Thymus (tissue), 11 donors: ENCODE data around the gene PLD3. TPM values are rescaled to one million over a fixed set of nuclear protein-coding genes. Genes with fewer than 3 reads are reported as not detected.

ENCODE experiments used
- DNase-seq, 9 donors: peaks; one replicate each; pipeline ENCODE4 v3.0.0-alpha.2; 2013; ENCODE audit warnings: low spot score in 9 of 9, low read depth in 6 of 9, missing footprints in 1 of 9
- H3K27ac ChIP-seq, 2 donors: one replicate each; pipeline ENCODE4 v1.5.1; 2013; ENCODE audit warnings: control low read depth in 1 of 2, low read depth in 1 of 2, low read length in 1 of 2, mild to moderate bottlenecking in 1 of 2, moderate library complexity in 1 of 2
- H3K27me3 ChIP-seq, 2 donors: one replicate each; pipeline ENCODE4 v1.5.1; 2013; ENCODE audit warnings: low read length in 1 of 2; ENCODE audit not compliant: control insufficient read depth in 2 of 2, insufficient read depth in 1 of 2
- H3K36me3 ChIP-seq, 2 donors: one replicate each; pipeline ENCODE4 v1.5.1; 2013; ENCODE audit warnings: low read length in 1 of 2, mild to moderate bottlenecking in 1 of 2, moderate library complexity in 1 of 2; ENCODE audit not compliant: control insufficient read depth in 2 of 2, insufficient read depth in 2 of 2
- H3K4me1 ChIP-seq, 2 donors: one replicate each; pipeline ENCODE4 v1.5.1; 2013; ENCODE audit warnings: low read length in 2 of 2; ENCODE audit not compliant: control insufficient read depth in 2 of 2, insufficient read depth in 2 of 2
- H3K4me3 ChIP-seq, 2 donors: one replicate each; pipeline ENCODE4 v1.5.1; 2013; ENCODE audit warnings: low read length in 2 of 2, control low read depth in 1 of 2, mild to moderate bottlenecking in 1 of 2
- H3K9me3 ChIP-seq, 2 donors: one replicate each; pipeline ENCODE4 v1.5.1; 2013; ENCODE audit warnings: low read length in 1 of 2, mild to moderate bottlenecking in 1 of 2; ENCODE audit not compliant: control insufficient read depth in 2 of 2, insufficient read depth in 1 of 2
- WGBS: extraction: QIAGEN DNeasy Blood & Tissue Kit; methylation state at CpG from one replicate; pipeline ENCODE4 v1.1.7; 2013; 5-methylcytosine and 5-hydroxymethylcytosine counted together
- polyA plus RNA-seq: library from polyadenylated mRNA; stranded (reverse); fragments of 200-250 nt; gene quantifications from one replicate; pipeline ENCODE4 v1.2.3, GENCODE V29; 2013
- total RNA-seq: library from RNA; stranded (reverse); fragments of 120-200 nt; gene quantifications from one replicate; pipeline ENCODE4 v1.2.4, GENCODE V29; 2013
- donor health status: healthy.

PLD3 gene
- total and polyA plus RNA-seq, 2 donors: 70.3 to 108 TPM

DNA sequence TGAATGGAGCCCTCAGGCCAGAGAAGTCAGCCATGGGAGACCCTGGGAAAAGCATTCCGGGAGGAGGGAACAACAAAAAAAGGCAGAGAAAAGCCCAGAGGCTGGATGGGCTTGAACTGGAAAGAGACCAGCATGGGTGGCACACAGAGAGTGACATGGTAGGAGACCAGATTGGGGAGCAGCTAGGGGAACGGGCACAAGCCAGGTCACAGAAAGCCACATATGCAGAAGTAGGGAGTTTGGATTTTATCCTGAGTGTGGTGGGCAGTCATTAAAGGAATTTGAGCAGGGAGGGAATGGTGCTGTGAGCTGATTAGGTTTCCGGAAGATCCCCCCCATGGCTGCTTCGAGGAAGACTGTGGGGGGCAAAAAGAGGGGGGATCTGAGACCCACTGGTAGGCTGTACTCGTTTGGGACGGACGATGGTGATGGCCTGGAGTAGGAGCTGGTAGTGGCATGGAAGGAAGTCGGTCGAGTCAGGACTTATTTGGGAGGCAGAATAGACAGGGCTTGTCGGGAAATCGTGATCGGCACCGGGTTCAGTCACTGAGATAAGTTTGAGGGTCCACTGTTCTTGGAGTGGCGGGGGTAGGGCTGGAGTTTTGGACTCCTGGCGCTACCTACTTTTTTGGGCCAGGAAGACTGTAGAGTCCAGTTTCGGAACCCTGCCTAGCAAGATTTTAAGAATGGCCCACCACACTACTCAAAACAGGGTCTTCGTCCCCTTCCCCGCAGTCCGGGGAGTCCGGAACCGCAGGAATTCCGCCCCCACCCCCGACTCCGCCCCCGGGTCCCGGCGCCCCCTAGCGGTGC lies 76.3 kb downstream of the PLD3 start:
- no peaks in the 10 kb centered on the region for H3K9me3 ChIP-seq
- H3K36me3 ChIP-seq: peaks cover 6 to 11% of the 10 kb centered on the region in 2 donors
- DNase-seq: peak in 1 of 9 donors; percentile 21
- peak overlapping the region; percentile 87 to 94 for H3K27ac ChIP-seq
- peak overlapping the region; percentile 72 to 82 for H3K4me3 ChIP-seq
- 3% methylated on average over 28 of the region's 28 CpGs for WGBS
- peaks cover 0 to 2% of the 10 kb centered on the region in 2 donors for H3K27me3 ChIP-seq
- peaks cover 10 to 22% of the 10 kb centered on the region in 2 donors for H3K4me1 ChIP-seq

DNA sequence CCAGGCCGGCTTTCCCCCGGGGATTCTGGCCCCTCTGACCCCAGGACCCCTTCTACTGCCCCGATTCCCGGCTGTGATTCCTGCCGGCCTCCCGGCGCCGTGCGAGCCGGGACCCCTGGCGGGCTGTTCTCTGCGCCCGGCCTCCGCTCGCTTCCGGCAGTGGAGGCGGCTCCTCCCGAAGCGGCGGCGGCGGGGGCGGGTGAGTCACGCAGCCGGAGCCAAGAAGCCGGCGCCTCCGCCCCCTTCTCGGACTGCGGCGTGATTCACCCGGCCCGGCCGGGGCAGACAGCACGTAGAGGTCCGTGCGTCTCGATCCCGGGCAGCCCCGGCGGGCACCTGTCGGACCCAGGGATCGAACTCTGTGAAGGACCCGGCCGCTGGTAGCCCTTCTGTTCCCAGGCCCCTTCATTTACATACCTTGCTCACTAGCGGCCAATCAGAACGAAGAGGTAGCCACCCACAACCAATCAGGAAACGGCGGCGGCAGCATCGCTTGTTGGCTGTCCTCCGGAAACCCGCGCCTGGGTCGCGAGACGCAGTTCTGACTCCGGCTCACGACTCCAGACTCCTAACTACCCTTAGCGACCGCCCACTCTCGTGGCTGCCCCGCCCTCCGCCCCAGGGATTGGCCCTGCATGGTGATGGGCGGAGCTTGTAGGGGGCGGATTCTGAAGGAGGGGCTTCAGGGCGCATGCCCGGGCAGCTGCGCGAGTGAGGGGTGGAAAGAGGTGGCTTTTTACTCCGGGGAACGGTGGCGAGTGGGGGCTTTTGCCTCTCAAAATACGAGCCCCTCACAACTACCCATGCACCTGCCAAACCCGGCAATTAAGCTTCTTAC lies 77.2 kb downstream of the PLD3 start, which contains the start of gene SERTAD1:
Gene SERTAD1, minus strand, starts transcription at position 543 of the 838 bp plus-strand sequence. CDS start 2,446 bp downstream, outside the sequence.
- peaks cover 0 to 2% of the 10 kb centered on the region in 2 donors for H3K27me3 ChIP-seq
- H3K4me1 ChIP-seq: peaks cover 10 to 22% of the 10 kb centered on the region in 2 donors
- peaks cover 6 to 11% of the 10 kb centered on the region in 2 donors for H3K36me3 ChIP-seq
- H3K9me3 ChIP-seq: no peaks in the 10 kb centered on the region
- DNase-seq: peak; percentile 97 to 100 (median 100)
- WGBS: under 1% methylated on average over 75 of the region's 75 CpGs
- peak within 1 kb of the TSS; percentile 87 to 94 for H3K27ac ChIP-seq
- peak within 1 kb of the TSS; percentile 72 to 82 for H3K4me3 ChIP-seq

Other genes starting within 250 kb of the PLD3 start
- 4.8 TPM for gene MAP3K10, start 157.3 kb upstream of the PLD3 start, total RNA-seq
- gene MAP3K10, start 157.3 kb upstream of the PLD3 start, polyA plus RNA-seq: 10.8 TPM
- gene TTC9B, start 130.3 kb upstream of the PLD3 start, total RNA-seq: not detected
- 0.11 TPM for gene TTC9B, start 130.3 kb upstream of the PLD3 start, polyA plus RNA-seq
- gene CCNP, start 122.0 kb upstream of the PLD3 start, total RNA-seq: 0.05 TPM
- gene CCNP, start 122.0 kb upstream of the PLD3 start, polyA plus RNA-seq: 0.34 TPM
- 48.9 TPM for gene AKT2, start 63.4 kb upstream of the PLD3 start, total RNA-seq
- gene AKT2, start 63.4 kb upstream of the PLD3 start, polyA plus RNA-seq: 110 TPM
- gene C19orf47, start 298 bp upstream of the PLD3 start, total RNA-seq: 7.3 TPM
- 13.9 TPM for gene C19orf47, start 298 bp upstream of the PLD3 start, polyA plus RNA-seq
- gene HIPK4, start 41.5 kb downstream of the PLD3 start, total RNA-seq: under 0.01 TPM
- 0.07 TPM for gene HIPK4, start 41.5 kb downstream of the PLD3 start, polyA plus RNA-seq
- gene PRX, start 64.7 kb downstream of the PLD3 start, total RNA-seq: 1.0 TPM
- 1.7 TPM for gene PRX, start 64.7 kb downstream of the PLD3 start, polyA plus RNA-seq
- gene SERTAD1, start 77.3 kb downstream of the PLD3 start, total RNA-seq: 7.6 TPM
- 15.4 TPM for gene SERTAD1, start 77.3 kb downstream of the PLD3 start, polyA plus RNA-seq
- 17.6 TPM for gene SERTAD3, start 95.6 kb downstream of the PLD3 start, total RNA-seq
- gene SERTAD3, start 95.6 kb downstream of the PLD3 start, polyA plus RNA-seq: 35.2 TPM
- gene BLVRB, start 117.0 kb downstream of the PLD3 start, total RNA-seq: 49.9 TPM
- 88.8 TPM for gene BLVRB, start 117.0 kb downstream of the PLD3 start, polyA plus RNA-seq
- gene SPTBN4, start 118.3 kb downstream of the PLD3 start, total RNA-seq: 0.24 TPM
- 0.73 TPM for gene SPTBN4, start 118.3 kb downstream of the PLD3 start, polyA plus RNA-seq
- 33.1 TPM for gene SHKBP1, start 228.2 kb downstream of the PLD3 start, total RNA-seq
- 117 TPM for gene SHKBP1, start 228.2 kb downstream of the PLD3 start, polyA plus RNA-seq